Fibroblast of peridontal ligament (primary cell): ENCODE measurements around the gene HOXC10.

ENCODE experiments used
- DNase-seq: peaks from one replicate; pipeline ENCODE4 v3.0.0-alpha.2; 2010; ENCODE audit errors: extremely low read depth

Gene HOXC10

DNA sequence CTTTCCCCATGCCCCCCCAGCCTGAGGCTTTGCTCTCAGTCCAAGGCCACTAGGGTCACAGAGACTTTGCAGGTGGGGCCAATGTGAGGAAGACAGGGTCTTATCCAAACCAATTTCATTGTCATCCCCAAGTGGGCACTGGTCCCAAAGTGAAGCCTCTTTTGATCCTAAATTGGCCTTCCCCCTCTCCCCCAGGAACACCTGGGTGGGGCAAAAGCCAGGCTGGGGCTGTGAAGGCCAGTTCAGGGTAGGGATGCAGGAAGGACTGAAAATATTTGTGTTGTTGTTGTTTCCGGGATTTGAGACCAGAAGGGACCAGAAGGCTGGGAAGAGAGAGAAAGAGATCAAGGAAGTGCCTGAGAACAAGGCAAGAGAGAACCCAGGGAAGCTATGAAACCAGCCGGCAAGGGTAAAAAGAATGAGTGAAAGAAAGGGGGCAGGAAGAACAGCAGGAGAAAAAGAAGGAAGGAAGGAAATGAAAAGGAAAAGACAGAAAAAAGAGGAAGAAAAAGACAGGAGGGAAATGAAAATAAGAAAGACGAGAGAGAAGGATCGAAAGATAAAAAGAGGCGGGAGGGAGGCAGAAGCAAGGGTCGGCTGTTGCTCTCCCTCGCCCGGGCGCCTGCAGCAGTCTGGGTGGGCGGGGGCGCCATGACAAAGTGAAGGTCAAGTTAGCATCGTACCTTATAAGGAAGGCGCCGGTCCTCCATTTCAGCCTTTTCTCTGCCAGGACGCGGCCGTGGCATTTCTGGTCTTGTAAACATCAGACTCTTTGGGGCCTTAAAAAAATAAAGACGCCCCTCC is 19.5 kb upstream of the HOXC10 start:
- DNase-seq = no peak

GRCh38 chr12:53966085-53966384 is 18.9 kb upstream of the HOXC10 start:
- DNase-seq = no peak

GRCh38 chr12:53966385-53967133 is 18.4 kb upstream of the HOXC10 start:
- DNase-seq = no peak

DNA sequence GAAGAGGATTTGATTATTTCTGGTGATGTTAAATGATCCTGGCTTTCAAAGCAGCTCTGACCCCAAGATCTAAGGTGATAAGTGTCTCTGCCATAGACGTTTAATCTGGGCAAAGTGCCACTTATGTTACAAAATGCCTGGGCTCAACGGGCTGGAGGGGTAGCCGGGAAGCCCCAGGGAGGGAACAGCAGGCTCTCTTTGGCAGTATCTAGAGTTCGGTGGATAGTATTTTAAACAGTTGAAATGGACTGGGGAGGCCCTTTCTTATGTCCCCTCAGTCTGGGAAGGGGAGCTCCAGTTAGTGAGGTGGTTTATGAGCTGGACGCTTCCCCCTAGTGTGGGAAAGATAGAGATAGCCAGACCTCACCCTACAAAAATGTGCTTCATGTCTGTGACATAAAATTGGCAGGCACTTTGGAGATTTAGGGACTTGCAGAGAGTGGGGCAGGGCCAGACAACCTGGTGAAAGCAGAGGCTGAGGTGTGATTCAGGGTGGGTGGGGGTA is 17.5 kb upstream of the HOXC10 start:
- DNase-seq = no peak

- DNase-seq = no peak
Measured at GRCh38 chr12:53968214-53969127, 16.5 kb upstream of the HOXC10 start.

DNA sequence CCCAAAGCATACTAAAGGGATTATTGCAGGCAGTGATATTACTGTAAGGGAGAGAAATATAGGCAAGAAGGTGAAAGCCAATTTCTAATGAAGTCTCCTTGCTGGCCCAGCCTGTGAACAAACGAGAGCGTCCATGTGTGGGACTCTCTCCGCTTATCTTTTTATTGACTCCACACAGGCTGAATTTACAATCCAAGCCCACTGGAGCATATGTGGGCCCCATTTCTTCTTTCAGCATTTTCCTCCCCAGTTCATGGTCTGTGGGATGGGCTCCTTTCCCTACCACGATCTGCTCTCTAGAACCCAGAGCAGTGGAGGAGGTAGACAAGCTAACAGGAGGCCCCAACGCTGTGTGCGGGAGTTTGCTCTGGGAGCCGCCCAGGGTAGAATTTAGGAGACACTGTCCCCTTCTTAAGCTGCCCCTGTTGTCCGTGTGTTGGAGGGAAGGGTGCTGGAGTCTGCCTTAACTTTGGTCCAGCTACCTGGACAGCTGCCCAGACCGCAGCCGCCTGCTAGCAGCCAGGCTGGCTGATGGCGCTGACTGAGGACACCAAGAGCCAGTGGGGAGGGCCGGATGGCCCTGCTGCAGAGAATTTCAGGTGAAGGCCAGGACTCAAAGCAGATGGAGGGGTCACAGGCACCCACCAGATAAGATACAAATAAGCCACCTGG is 15.2 kb upstream of the HOXC10 start:
- no peak for DNase-seq

DNA sequence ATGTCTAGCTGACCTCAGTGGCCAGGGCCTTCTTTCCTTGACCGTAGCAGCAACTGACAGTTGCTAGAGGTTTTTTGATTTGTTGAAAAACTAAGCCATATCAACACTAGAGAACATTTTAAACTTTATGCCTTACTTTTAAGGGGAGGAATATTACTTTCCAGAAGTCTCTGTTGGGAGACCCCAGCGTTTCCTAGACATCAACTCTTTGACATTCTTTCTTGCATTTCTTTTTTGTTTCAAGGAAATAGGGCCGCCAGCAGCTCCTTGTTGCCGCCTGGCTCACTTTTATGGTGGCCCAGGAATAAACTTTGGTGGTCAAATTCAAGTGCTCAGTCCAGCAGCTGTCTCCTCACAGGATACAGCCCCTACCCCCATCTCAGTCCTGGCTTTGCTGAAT is 14.5 kb upstream of the HOXC10 start:
- no peak for DNase-seq

GRCh38 chr12:53971129-53971528 is 13.8 kb upstream of the HOXC10 start:
- no peak for DNase-seq

GRCh38 chr12:53971686-53972085 is 13.3 kb upstream of the HOXC10 start:
- no peak for DNase-seq

GRCh38 chr12:53972152-53972702 is 12.7 kb upstream of the HOXC10 start:
- DNase-seq = no peak

- no peak for DNase-seq
Measured at GRCh38 chr12:53972722-53973235, 12.2 kb upstream of the HOXC10 start, which contains the start of gene HOXC11. Gene HOXC11 (plus strand): TSS chr12:53973126. CDS start chr12:53973242, 116 bp downstream.

DNA sequence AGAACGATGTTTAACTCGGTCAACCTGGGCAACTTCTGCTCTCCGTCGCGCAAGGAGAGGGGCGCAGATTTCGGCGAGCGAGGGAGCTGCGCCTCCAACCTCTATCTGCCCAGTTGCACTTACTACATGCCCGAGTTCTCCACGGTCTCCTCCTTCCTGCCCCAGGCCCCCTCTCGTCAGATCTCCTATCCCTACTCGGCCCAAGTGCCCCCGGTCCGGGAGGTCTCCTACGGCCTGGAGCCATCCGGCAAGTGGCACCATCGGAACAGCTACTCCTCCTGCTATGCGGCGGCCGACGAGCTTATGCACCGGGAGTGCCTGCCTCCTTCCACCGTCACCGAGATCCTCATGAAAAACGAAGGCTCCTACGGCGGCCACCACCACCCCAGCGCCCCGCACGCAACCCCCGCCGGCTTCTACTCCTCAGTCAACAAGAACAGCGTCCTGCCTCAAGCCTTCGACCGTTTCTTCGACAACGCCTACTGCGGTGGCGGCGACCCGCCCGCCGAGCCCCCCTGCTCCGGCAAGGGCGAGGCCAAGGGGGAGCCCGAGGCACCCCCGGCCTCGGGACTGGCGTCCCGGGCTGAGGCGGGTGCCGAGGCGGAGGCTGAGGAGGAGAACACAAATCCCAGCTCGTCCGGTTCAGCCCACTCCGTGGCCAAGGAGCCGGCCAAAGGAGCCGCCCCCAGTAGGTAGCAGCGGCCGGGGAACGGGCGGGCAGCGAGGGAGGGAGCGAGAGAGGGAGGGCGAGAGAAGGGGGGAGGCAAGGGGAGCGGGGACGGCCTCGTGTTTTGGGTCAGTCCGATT is 11.5 kb upstream of the HOXC10 start:
- no peak for DNase-seq

GRCh38 chr12:53974084-53975063 is 10.6 kb upstream of the HOXC10 start, which contains the start of gene HOTAIR:
Gene HOTAIR (minus strand): TSS chr12:53974954.
- DNase-seq = no peak

DNA sequence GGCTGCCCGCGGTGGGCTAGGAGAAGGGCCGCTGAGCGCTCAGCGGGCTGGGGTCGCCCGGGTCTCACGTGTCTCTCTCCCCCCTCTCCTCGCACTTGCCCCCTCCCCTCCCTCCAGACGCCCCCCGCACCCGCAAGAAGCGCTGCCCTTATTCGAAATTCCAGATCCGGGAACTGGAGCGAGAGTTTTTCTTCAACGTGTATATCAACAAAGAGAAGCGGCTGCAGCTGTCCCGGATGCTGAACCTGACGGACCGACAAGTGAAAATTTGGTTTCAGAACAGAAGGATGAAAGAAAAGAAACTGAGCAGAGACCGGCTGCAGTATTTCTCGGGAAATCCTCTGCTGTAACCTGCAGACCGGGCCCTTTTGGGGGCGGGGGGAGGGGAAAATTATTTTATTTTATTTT is 9.9 kb upstream of the HOXC10 start:
- DNase-seq = no peak

- no peak for DNase-seq
Measured at GRCh38 chr12:53975479-53976152, 9.3 kb upstream of the HOXC10 start.

- no peak for DNase-seq
Measured at GRCh38 chr12:53976172-53976822, 8.6 kb upstream of the HOXC10 start.

DNA sequence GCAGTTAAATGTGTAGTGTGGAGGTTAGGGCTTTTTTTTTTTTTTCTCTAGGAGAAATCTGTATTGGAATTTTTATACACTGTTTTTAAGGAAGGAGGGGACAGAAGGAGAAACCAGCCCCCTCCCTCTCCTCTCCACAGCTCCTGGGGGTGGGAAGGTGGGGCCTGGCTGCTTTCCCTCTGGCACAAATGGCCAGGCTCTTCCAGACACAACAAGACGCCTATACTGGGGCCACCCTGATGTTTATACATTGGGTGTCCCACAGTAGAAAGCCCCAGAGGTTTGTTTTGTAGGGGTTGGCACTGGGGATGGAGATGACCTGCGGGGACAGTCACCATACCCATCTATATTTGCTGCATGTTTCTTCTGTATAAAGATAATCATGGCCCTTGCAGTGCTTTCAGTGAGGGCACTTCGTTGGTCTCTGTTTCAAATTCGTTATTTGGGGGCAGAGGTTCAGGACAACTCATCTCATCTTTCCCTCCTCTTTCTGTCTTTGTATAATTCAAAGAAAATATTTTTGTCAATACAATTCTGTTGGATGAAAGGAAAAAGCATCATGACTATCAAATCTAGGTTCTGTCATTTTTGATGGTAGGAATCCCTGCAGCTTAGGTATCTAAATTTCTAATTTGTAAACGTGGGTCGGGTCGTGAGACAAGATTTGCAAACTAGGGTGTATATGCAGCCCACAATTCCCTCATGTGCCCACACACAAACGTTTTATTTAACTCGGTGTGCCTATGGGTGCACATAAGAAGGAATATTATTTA is 7.9 kb upstream of the HOXC10 start:
- DNase-seq = no peak
